Endothelial cell of umbilical vein (primary cell): Measurements from ENCODE around the gene TCAP. TPM values are rescaled to one million over a fixed set of nuclear protein-coding genes. Genes with fewer than 3 reads are reported as not detected.

Source experiments
- BruUV-seq: library from RNA; stranded (reverse); fragments of 400-500 nt; replicated peaks from 2 replicates; lab custom pipeline; 2021; lab: Mats Ljungman, UMichigan
- CTCF ChIA-PET: fragments of 300-600, 350-600 bp; sonication (Branson Sonifier 250); formaldehyde crosslinking; loops from one replicate; lab custom pipeline; 2021; ENCODE audit warnings: antibody characterized with exemption, inconsistent platforms; lab: Charles Lee
- POLR2A ChIA-PET: fragments of 300-600, 350-600 bp; sonication (Branson Sonifier 250); formaldehyde crosslinking; loops from one replicate; lab custom pipeline; 2021; ENCODE audit warnings: antibody characterized with exemption, inconsistent platforms; lab: Charles Lee
- DNase-seq: peaks from one replicate; pipeline ENCODE4 v3.0.0-alpha.2; 2011; ENCODE audit warnings: low read depth, low spot score
- FAIRE-seq: peaks from 2 replicates; lab custom pipeline; 2011; peaks lifted over from hg19 to GRCh38; lab: Jason Lieb, UNC
- H2AFZ ChIP-seq: 2 replicates; pipeline ENCODE4 v1.6.0; 2012; ENCODE audit warnings: low read depth, low read length, control low read depth, inconsistent platforms
- H3K27ac ChIP-seq: 2 replicates; pipeline ENCODE4 v1.5.1; 2011; ENCODE audit warnings: low read depth, mild to moderate bottlenecking, control low read depth, low read length, moderate library complexity; ENCODE audit not compliant: insufficient read depth
- H3K27me3 ChIP-seq, 2 experiments: 2 replicates each; pipeline versions ENCODE4 v1.6.0 to v1.6.1; 2011; ENCODE audit warnings: low read length in 2 of 2, mixed read lengths in 1 of 2; ENCODE audit not compliant: control insufficient read depth in 2 of 2, insufficient read depth in 2 of 2
- H3K36me3 ChIP-seq, 2 experiments: 2 replicates in 1 of 2; 3 replicates in 1 of 2; pipeline ENCODE4 v1.5.1; 2011; ENCODE audit warnings: low read length in 2 of 2, mild to moderate bottlenecking in 1 of 2, moderate library complexity in 1 of 2; ENCODE audit not compliant: control insufficient read depth in 2 of 2, insufficient read depth in 2 of 2; ENCODE audit errors: extremely low read depth in 1 of 2
- H3K4me1 ChIP-seq: 3 replicates; pipeline ENCODE4 v1.5.1; 2011; ENCODE audit warnings: mild to moderate bottlenecking, low read length; ENCODE audit not compliant: control insufficient read depth, insufficient read depth; ENCODE audit errors: extremely low read depth
- H3K4me2 ChIP-seq: 2 replicates; pipeline ENCODE4 v1.6.1; 2011; ENCODE audit warnings: low read length, control low read depth, mixed read lengths; ENCODE audit not compliant: insufficient read depth
- H3K4me3 ChIP-seq, 3 experiments: fragments of 200-600 bp in 1 of 3; sonication (generic), shearing (Covaris generic) in 1 of 3; replicated peaks in 1 of 3; 2 replicates each; pipeline ENCODE4 v1.5.1; 2011 to 2016; ENCODE audit warnings: control low read depth in 3 of 3, low read length in 3 of 3, mild to moderate bottlenecking in 2 of 3, inconsistent platforms in 1 of 3, low read depth in 1 of 3, moderate library complexity in 1 of 3; ENCODE audit not compliant: insufficient read depth in 1 of 3
- H3K79me2 ChIP-seq: 2 replicates; pipeline ENCODE4 v1.6.0; 2012; ENCODE audit warnings: low read length, inconsistent platforms; ENCODE audit not compliant: control insufficient read depth, insufficient read depth
- H3K9ac ChIP-seq: replicated peaks from 2 replicates; pipeline ENCODE3; 2011; ENCODE audit warnings: low read length, control low read depth; ENCODE audit not compliant: insufficient read depth; ENCODE audit errors: extremely low read depth
- H3K9me1 ChIP-seq: replicated peaks from 3 replicates; pipeline ENCODE4 v1.6.0; 2011; ENCODE audit warnings: mild to moderate bottlenecking, low read length; ENCODE audit not compliant: control insufficient read depth, insufficient read depth; ENCODE audit errors: extremely low read depth
- H3K9me3 ChIP-seq: replicated peaks from 2 replicates; pipeline ENCODE4 v1.5.1; 2012; ENCODE audit warnings: low read length, inconsistent platforms; ENCODE audit not compliant: control insufficient read depth, insufficient read depth
- H4K20me1 ChIP-seq: replicated peaks from 2 replicates; pipeline ENCODE3; 2011; ENCODE audit warnings: mild to moderate bottlenecking, low read length; ENCODE audit not compliant: control insufficient read depth, insufficient read depth; ENCODE audit errors: extremely low read depth
- EZH2 ChIP-seq: IDR thresholded peaks from 2 replicates; pipeline ENCODE4 v1.6.1; 2012; ENCODE audit warnings: borderline replicate concordance, low read depth, mild to moderate bottlenecking, moderate library complexity, low read length, inconsistent platforms; ENCODE audit not compliant: severe bottlenecking
- GATA2 ChIP-seq: IDR thresholded peaks from 2 replicates; pipeline ENCODE4 v1.7.0; 2011; ENCODE audit warnings: low read depth, mild to moderate bottlenecking, moderate library complexity, mixed read lengths, low read length; ENCODE audit not compliant: insufficient read length, insufficient read depth
- MAX ChIP-seq: IDR thresholded peaks from 2 replicates; pipeline ENCODE4 v1.6.1; 2011; ENCODE audit not compliant: insufficient read depth, insufficient read length
- MYC ChIP-seq: IDR thresholded peaks from one replicate; pipeline ENCODE4 v1.6.1; 2011; ENCODE audit warnings: mild to moderate bottlenecking, low read depth, low read length
- POLR2AphosphoS5 ChIP-seq: IDR thresholded peaks from 2 replicates; pipeline ENCODE4 v1.6.1; 2012; ENCODE audit warnings: low read depth, mild to moderate bottlenecking, control low read depth, low read length, moderate library complexity; ENCODE audit not compliant: insufficient read depth
- dilution Hi-C: fragments of 300-500 bp; cut with MboI; formaldehyde crosslinking; loops from one replicate; pipeline ENCODE4 v1.15.0; 2019; ENCODE audit warnings: low sequenced_read_pairs; ENCODE audit not compliant: extremely low pct_ligation_motif_present
- intact Hi-C: fragments of 100-400 bp; cut with micrococcal nuclease; formaldehyde crosslinking; loops from one replicate; pipeline ENCODE4 v1.10.0; 2022
- polyA plus RNA-seq, 4 experiments: library from polyadenylated mRNA; depleted of rRNA in 3 of 4; stranded (reverse) in 3 of 4; unstranded in 1 of 4; fragments of >200 nt; gene quantifications; 2 replicates each; pipeline versions ENCODE4 v1.2.1 to v1.2.3, GENCODE V29; 2011 to 2012; ENCODE audit warnings: missing spikeins in 1 of 4
- total RNA-seq: library from RNA; stranded (reverse); gene quantifications from 2 replicates; pipeline ENCODE4 v1.2.3, GENCODE V29; 2021

Gene TCAP
- total and polyA plus RNA-seq, 2 donors (not counting 3 experiments of a cell fraction or from before 2014, with no cell fraction given): 0.51 to 0.93 TPM

GRCh38 chr17:39625198-39625785, 39.9 kb upstream of the TCAP start:
- dilution Hi-C loops (no loop called here), intact Hi-C loops (loop anchor here (10.0 kb wide), 1 partner anchor 330 kb away; no protein-coding TSS in a partner anchor)
- Histone ChIP-seq H3K27me3 (peaks cover 47% of the 10 kb centered on the region in 2 experiments), H3K4me1 (no peaks in the 10 kb centered on the region), H3K4me3 (no peak overlapping the region), H3K9ac (no peak overlapping the region), H3K36me3 (no peaks in the 10 kb centered on the region), H2AFZ (no peak overlapping the region), H3K27ac (no peak overlapping the region), H3K4me2 (no peak overlapping the region), H4K20me1 (no peaks in the 10 kb centered on the region), H3K9me1 (no peaks in the 10 kb centered on the region), H3K9me3 (no peaks in the 10 kb centered on the region), H3K79me2 (no peaks in the 10 kb centered on the region)
- CTCF ChIA-PET: interaction anchor here (0.6 to 3.4 kb wide), 8 partner anchors 8 to 130 kb away, joined by 3 to 70 read pairs (median 4); no protein-coding TSS in a partner anchor
- FAIRE-seq: no peak
- DNase-seq: no peak
- BruUV-seq: no TSS peak
- POLR2A ChIA-PET: no interaction called here
- TF ChIP-seq POLR2AphosphoS5 (no peak), GATA2 (no peak), MYC (no peak), MAX (no peak), EZH2 (no peak)
